ENCODE results near the gene P2RY1.
"Not testable (repeated sequence)": the region's sequence is repeated elsewhere in the genome, so short reads cannot be mapped to it uniquely, and the experiment has no call there.

The P2RY1 gene

DNA sequence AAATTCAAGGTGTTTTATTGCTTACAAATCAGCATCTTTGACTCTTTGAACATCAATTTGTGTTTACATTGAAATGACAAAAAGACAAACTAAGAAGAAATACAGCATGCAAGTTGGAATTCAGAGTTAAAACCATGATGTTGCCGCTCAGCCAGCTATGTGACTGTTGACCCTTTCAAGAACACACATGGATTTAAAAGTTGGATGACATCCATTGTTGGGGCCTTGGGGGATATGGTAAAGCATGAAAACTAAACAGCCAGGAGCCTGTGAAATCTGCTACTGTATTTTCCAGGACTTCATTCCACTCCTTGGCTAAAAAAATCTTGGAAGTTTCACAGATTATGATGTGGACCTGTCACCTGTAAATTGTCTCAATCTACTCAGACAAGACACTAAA is 4.6 kb downstream of the P2RY1 start:
- no peak for DNase-seq (ENCODE audit: low spot score)

DNA sequence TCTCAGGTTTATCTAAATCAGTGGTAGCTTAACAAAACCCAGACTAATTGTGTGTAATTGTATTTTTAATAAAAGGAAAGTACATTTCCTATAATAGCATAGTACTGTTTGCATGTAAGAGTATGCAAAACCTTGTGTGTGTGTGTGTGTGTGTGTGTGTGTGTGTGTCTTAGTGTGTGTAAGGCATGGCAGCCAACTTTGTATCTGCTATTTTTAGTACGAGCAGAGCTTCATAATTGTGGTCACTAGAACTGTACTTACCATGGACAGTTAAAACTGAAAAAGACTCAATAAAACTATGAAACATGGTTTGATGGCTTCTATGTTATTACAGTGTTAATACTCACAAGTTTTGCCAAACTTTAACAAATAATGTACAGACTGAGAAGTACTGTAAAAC is 6.2 kb downstream of the P2RY1 start:
- no peak for DNase-seq (ENCODE audit: low spot score)

DNA sequence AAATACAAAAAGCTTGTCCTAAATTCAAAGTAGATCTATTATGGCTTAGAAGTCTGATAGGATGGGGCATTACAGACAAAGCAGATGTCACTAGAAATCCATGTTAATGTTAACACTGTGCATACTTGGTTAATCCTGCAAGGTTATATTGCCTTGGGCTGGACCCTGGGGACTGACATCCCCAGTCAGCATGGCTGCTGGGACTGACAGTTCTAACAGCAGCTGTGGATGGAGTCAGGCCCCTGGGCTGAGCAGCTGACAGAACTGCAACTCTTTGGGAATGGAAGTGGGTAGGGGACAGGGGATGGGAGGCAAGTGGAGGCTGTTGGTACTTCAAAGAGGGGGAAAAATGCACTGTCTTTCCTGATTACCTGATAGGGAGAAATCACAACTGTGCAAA is 7.5 kb downstream of the P2RY1 start:
- no peak for DNase-seq (ENCODE audit: low spot score)

DNA sequence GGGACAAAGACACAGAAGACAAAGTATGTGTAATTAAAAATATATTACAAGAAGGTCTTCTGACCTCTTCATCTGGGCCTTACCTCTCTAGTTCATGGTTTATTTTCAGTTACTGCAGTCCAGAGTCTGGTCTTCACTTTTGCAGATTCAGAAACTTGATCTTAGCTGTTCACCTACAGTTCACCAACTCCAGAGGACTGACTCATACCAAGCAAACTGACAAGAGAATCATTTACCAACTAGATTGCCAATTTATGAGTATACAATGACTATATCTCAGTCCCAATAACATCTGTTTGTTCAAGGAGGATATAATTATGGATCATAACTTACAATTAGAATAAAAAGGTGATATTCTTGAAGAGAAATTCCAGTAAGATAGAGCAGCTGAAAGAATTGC is 9.0 kb downstream of the P2RY1 start:
- DNase-seq (ENCODE audit: low spot score): no peak

DNA sequence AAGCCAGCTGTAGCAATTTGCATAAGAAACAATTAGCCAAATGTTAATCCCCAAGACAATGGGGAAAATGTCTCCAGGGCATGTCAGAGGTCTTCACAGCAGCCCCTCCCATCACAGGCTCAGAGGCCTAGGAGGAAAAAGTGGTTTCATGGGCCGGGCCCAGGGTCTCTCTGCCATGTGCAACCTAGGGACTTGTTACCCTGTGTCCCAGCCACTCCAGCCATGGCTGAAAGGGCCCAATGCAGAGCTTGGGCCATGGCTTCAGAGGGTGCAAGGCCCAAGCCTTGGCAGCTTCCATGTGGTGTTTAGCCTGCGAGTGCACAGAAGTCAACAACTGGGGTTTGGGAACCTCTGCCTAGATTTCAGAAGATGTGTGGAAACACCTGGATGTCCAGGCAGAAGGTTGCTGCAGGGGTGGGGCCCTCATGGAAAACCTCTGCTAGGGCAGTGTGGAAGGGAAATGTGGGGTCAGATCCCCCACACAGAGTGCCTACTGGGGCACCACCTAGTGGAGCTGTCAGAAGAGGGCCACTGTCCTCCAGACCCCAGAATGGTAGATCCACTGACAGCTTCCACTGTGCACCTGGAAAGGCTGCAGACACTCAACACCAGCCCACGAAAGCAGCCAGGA is 11.8 kb downstream of the P2RY1 start:
- DNase-seq (ENCODE audit: low spot score): not testable (repeated sequence)

DNA sequence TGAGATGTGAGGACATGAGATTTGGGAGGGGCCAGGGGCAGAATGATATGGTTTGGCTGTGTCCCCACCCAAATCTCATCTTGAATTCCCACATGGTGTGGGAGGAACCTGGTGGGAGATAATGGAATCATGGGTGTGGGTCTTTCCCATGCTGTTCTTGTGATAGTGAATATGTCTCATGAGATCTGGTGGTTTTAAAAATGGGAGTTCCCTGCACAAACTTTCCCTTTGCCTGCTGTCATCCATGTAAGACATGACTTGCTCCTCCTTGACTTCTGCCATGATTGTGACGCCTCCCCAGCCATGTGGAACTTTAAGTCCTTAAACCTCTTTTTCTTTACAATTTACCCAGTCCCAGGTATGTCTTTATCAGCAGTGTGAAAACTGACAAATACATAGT is 12.7 kb downstream of the P2RY1 start:
- not testable (repeated sequence) for DNase-seq (ENCODE audit: low spot score)

DNA sequence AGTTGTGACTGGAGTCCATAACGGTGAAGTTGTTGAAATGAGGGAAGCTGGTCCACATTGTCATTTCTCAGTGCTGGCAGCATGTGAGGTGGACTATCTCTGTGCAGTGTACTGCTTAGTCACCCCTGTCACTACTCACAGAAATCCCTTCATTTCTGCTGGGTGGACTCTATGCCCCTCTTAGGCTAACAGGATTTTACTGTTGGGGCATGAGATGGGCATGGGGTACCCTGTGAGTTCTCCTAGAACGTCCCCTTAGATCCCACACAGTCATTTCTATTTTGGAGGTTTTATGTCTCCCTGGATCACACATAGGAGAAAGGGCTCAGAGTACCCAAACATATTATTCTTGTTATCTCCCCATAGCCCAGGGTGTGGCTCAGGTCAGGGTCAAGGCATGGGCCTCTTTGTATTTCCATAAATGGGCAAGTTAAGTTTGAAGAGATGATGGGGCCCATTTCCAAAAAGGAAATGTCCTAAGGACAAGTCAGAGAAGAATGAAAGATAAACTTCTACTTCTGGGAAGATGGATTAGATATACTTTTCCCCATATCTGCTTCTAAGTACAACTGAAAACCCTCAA is 15.2 kb downstream of the P2RY1 start:
- no peak for DNase-seq (ENCODE audit: low spot score)

DNA sequence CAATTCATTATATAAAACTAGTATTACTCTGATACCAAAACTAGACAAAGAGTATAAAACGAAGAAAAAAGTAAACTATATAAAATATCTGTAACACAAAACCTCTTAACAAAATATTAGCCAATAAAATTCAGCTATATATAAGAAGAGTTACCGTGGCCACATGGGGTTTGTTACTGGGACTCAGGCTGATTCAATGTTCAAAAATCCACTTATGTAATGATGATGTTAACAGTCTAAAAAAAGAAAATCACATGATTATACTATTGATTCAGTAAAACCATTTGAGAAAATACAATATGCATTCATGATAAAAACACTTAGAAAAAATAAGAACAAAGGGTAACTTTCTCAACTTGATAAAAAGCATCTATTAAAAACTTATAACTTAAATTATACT is 18.3 kb downstream of the P2RY1 start:
- DNase-seq (ENCODE audit: low spot score): no peak

DNA sequence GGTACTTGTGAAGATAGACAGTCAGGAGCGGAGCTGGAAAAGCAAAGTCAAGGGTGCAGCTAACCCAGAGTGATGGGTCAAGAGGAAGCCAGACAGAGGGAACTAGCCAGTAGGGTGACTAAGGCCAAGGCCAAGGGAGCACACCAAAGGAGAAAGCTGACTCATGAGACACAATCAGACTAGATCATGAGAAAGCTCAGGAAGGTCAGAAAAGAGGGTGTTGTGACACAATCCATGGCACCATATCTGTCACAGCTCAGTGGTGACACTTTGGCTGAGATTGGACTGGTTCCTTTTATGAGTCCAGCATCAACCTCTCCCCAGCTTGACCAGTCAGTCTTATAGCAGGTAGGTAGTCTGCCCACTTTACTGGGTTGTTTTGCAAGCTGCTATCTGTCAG is 22.2 kb downstream of the P2RY1 start:
- DNase-seq (ENCODE audit: low spot score): no peak

DNA sequence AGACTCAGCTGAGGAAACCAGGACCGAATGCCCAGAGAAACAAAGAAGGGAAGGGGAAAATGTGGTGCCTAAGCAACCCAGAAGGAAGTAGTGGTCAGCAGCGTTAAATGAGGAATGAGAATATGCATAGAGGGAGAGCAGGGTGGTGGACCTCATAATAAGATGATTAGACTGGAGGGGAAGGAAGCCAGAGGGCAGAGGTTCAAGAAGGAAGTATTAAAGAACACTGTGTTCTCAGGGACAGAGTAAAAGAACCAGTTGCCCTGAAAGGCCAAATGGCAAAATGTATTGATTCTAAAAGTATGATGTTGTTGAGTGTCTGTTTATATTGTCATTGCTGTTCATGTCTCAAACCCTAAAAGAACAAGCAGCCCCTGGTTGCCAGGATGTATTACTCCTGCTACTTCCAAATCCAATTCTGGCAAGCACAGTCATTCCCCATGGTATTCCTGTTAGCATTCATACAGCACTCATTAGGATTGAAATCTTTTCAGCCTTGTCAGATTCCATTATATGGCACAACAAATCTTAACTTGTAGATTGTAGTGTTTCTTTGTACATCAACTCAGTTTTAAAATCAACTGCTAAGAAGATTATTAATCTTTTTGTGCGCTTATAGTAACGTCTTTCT is 23.4 kb downstream of the P2RY1 start:
- DNase-seq (ENCODE audit: low spot score): no peak

DNA sequence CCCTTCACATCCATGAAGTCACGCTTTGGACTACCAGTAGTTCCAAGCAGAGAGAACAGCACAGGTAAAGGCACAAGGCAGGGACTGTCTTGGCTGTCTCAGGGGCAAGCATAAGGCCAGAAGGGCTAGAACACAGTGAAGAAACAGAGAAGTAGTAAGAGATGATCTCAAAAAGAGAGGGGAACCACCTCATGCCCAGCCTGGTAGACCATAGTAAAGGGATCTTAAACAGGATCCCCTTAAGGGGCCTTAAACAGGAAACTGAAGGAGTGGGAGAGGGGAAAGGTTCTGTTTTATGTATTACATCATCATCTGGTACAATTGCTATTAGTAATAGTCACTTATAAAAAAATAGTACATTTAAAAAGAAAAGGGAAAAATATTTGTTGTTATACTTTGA is 25.8 kb downstream of the P2RY1 start:
- no peak for DNase-seq (ENCODE audit: low spot score)

DNA sequence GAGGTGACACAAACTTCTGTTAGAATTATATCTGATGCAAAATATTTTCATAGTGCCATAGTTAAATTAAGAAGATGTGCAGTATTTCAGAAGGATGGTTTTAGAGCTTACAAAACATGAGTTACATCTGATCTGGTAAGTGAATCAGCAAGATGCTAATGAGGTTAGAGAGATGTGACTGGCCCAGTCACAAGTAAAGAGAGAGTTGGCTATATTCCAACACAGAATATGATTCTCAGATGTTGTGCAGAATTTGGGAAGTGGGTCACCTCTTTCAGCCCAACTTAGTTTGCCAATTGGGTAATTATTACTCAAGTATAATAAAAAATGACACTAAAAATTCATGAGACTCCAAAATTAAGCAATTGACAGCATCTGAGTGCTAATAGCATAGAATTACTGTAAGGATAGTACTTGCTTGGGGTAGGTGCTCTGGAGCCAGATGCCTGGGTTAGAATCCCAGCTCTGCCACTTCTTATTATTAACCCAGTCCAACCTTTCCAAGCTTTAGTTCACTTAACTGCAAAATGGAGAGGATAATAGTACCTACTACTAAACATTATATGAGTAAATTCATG is 30.8 kb downstream of the P2RY1 start:
- DNase-seq (ENCODE audit: low spot score): no peak

DNA sequence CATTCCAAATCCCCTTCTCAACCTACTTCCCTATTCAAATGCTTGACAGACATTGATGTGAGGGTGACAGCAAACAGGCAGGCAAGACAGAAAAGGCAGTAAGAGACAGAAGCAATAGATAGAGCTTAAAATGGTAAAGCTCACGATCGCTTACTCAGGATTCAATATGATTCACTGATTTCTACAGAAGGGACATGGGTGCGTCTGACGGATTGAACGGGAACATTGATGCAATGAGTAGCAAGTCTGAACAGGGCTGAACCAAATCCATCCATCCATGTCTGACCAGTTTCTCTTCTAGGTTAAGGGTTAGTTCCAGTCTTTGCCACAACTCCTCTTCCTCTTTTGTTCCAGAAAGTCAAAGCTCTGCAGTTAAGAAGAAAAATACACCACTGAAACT is 35.1 kb downstream of the P2RY1 start:
- DNase-seq (ENCODE audit: low spot score): no peak

DNA sequence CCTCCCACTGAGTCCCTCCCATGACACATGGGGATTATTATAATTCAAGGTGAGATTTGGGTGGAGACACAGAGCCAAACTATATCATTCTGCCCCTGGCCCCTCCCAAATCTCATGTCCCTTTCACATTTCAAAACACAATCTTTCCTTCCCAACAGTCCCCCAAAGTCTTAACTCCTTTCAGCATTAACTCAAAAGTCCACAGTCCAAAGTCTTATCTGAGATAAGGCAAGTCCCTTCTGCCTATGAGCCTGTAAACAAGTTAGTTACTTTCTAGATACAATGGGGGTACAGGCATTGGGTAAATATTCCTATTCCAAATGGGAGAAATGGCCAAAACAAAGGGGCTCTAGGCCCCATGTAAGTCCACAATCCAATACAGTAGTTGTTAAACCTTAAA is 38.4 kb downstream of the P2RY1 start:
- not testable (repeated sequence) for DNase-seq (ENCODE audit: low spot score)

DNA sequence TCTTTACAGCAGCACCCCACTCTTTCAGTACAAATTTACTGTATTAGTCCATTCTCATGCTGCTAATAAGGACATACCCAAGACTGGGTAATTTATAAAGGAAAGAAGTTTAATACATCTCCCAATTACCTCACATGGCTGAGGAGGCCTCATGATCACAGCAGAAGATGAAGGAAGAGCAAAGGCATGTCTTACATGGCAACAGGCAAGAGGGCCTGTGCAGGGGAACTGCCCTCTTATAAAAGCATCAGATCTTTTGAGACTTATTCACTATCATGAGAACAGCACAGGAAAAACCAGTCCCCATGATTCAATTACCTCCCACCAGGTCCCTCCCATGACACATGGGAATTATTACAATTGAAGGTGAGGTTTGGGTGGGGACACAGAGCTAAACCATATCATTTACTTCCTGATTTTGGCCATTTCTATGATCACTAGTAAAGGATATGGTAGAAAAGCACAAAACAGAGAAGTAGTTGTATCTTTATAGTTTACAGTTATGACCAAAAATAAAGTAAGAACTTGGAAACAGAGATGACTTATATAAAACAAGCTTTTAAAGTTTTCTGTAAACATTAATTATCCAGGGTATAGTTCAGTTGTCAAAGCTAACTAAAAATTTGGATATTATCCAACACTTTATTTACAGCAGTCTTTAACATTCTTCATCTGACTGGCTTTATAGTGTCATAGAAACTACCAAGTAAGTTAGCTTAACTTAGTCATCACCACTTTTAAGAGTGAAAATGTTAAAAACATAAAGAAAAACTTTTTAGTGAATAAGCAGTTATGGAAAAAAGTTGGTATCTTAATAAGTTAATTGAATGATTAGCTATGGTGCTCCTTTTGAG is 40.2 kb downstream of the P2RY1 start:
- DNase-seq (ENCODE audit: low spot score): no peak

DNA sequence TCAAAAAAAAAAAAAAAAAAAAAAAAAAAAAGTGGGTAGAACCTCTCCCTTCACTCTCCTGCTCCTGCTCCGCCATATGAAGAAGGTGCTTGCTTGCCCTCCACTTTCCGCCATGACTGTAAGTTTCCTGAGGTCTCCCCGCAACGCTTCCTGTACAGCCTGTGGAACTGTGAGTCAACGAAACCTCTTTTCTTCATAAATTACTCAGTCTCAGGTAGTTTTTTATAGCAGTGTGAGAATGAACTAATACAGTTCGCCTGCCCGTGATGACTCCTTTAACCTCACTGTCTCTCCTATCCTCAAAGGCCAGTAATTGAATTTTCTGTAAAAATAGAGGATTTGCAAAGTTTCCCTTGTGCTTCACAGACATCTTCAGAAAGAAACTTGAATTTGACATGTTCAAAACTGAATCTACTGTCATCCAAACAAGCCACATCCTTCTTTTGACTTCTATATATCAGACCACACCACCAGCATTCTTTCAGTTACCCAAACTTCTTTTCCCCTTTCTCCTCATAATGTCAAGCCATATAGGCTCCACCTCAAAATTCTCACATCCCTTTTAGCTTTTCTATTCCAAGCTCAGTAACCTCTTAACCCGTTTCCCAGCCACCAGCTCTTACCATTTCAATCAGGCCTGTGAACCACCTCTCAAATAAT is 44.3 kb downstream of the P2RY1 start:
- no peak for DNase-seq (ENCODE audit: low spot score)

DNA sequence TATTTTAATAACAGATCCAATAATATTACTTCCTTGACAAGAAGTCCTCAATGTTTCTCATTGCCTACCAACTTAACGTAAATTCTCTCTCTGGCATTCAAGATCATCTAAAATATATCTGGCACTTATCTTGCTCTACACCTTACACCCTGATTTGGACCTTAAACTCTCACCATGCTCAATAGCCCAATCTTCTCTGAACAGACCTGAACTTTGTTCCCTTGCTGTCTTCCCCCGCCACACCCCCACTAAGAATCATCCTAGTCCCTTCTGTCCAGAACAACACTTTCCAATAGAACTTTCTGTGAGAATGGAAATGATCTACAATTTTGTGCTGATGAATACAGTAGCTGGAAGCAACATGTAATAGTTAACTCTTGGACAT is 44.9 kb downstream of the P2RY1 start:
- DNase-seq (ENCODE audit: low spot score): no peak

DNA sequence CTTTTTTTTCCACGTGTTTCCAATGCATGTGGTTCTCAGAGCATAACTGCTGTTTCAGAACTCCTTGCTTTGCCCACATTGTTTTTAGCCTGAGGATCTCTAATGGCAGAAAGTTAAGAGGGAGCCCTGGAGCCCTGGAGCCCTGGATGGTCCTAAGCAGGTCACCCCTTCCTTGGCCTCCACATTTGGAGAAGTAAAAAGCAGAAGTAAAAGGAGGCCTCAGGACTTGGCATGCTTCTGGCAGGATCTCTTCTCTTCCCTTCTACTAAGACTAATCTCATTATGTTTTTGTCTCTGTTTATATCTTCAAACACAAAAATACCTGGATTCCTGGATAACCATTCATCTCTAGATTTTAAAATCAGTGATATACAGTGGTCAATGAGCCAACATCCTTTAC is 50.1 kb downstream of the P2RY1 start:
- no peak for DNase-seq (ENCODE audit: low spot score)
